Endodermal cell (in vitro differentiated cells): Measurements from ENCODE around the gene C5AR1. TPM values are rescaled to one million over a fixed set of nuclear protein-coding genes. Genes with fewer than 3 reads are reported as not detected.

ENCODE experiments used
- DNase-seq: peaks from one replicate; pipeline ENCODE4 v3.0.0-alpha.2; 2017
- H3K27ac ChIP-seq: 2 replicates; pipeline ENCODE4 v1.5.1; 2013; ENCODE audit warnings: mild to moderate bottlenecking, low read depth, low read length, moderate library complexity
- H3K27me3 ChIP-seq: 2 replicates; pipeline ENCODE4 v1.6.1; 2013; ENCODE audit warnings: mild to moderate bottlenecking, low read length, moderate library complexity; ENCODE audit not compliant: insufficient read depth, control insufficient read depth, poor library complexity, severe bottlenecking
- H3K36me3 ChIP-seq: 2 replicates; pipeline ENCODE4 v1.7.0; 2013; ENCODE audit warnings: mild to moderate bottlenecking, low read length, moderate library complexity; ENCODE audit not compliant: control insufficient read depth, insufficient read depth
- H3K4me1 ChIP-seq: one replicate; pipeline ENCODE4 v1.7.0; 2013; ENCODE audit warnings: low read length; ENCODE audit not compliant: control insufficient read depth, insufficient read depth
- H3K4me3 ChIP-seq: 2 replicates; pipeline ENCODE4 v1.5.1; 2013; ENCODE audit warnings: mild to moderate bottlenecking, low read length, moderate library complexity
- H3K9ac ChIP-seq: 2 replicates; pipeline ENCODE4 v1.6.1; 2013; ENCODE audit warnings: mild to moderate bottlenecking, low read length, moderate library complexity; ENCODE audit not compliant: poor library complexity, severe bottlenecking; ENCODE audit errors: extremely low read depth
- H3K9me3 ChIP-seq: 2 replicates; pipeline ENCODE4 v1.6.1; 2013; ENCODE audit warnings: mild to moderate bottlenecking, low read length, moderate library complexity; ENCODE audit not compliant: control insufficient read depth
- H3K27ac Mint-ChIP-seq: 2 replicates; pipeline ENCODE4 v1.8.0; 2020; ENCODE audit warnings: mixed read lengths
- H3K27me3 Mint-ChIP-seq: 2 replicates; pipeline ENCODE4 v1.8.0; 2021; ENCODE audit warnings: mild to moderate bottlenecking, mixed read lengths; ENCODE audit not compliant: insufficient read depth
- H3K36me3 Mint-ChIP-seq: 2 replicates; pipeline ENCODE4 v1.8.0; 2020; ENCODE audit warnings: low read depth, mixed read lengths
- H3K4me1 Mint-ChIP-seq: 2 replicates; pipeline ENCODE4 v1.8.0; 2020; ENCODE audit warnings: mixed read lengths
- H3K4me3 Mint-ChIP-seq: 2 replicates; pipeline ENCODE4 v1.8.0; 2020; ENCODE audit warnings: mild to moderate bottlenecking, moderate library complexity, mixed read lengths
- H3K9me3 Mint-ChIP-seq: 2 replicates; pipeline ENCODE4 v1.8.0; 2020; ENCODE audit warnings: mild to moderate bottlenecking, mixed read lengths
- CTCF ChIP-seq: fragments of 200-600 bp; sonication (generic); conservative IDR thresholded peaks from 2 replicates; pipeline ENCODE4 v1.5.0; 2021; ENCODE audit warnings: antibody characterized with exemption, mild to moderate bottlenecking
- WGBS, 2 experiments: methylation state at CpG; one replicate each; pipeline versions ENCODE4 v1.1.5 to v1.1.7; 2013; ENCODE audit warnings: missing lambda C conversion rate in 2 of 2, mixed read lengths in 1 of 2; ENCODE audit not compliant: insufficient coverage in 1 of 2, insufficient read length in 1 of 2; 5-methylcytosine and 5-hydroxymethylcytosine counted together
- total RNA-seq, 2 donors: library from RNA; stranded (reverse); fragmentation: NEBNext Ultra II Directional in 1 of 2; extraction: Animal tissue kit (Norgen Biotek cat#: 25700) in 1 of 2; gene quantifications; 2 replicates in 1 of 2; 3 replicates in 1 of 2; pipeline ENCODE4 v1.2.1, GENCODE V29; 2021

Gene C5AR1
- total RNA-seq, 2 donors from 2014 or later, result 0.48 TPM; not detected in 1

- Mint-ChIP-seq H3K4me1 (no peaks in the 10 kb centered on the region), H3K36me3 (peaks cover 95% of the 10 kb centered on the region), H3K9me3 (no peaks in the 10 kb centered on the region), H3K4me3 (no peak overlapping the region), H3K27me3 (no peaks in the 10 kb centered on the region), H3K27ac (no peak overlapping the region)
- Histone ChIP-seq H3K9me3 (no peaks in the 10 kb centered on the region), H3K27me3 (no peaks in the 10 kb centered on the region), H3K36me3 (peaks cover 89% of the 10 kb centered on the region), H3K4me1 (no peaks in the 10 kb centered on the region), H3K27ac (no peak overlapping the region), H3K9ac (no peak overlapping the region), H3K4me3 (no peak overlapping the region)
- 95 to 97% methylated on average over 28 of the region's 28 CpGs for WGBS, 2 experiments
- DNase-seq, result peak; percentile 85
- peak; percentile 71 for TF ChIP-seq CTCF
These were observed 48.4 kb downstream of the C5AR1 start for GRCh38 chr19:47357788-47358680.

- Mint-ChIP-seq H3K4me1 (no peaks in the 10 kb centered on the region), H3K27me3 (no peaks in the 10 kb centered on the region), H3K27ac (peak overlapping the region; percentile 44), H3K9me3 (no peaks in the 10 kb centered on the region), H3K36me3 (peaks cover 93% of the 10 kb centered on the region), H3K4me3 (no peak overlapping the region)
- Histone ChIP-seq H3K36me3 (peaks cover 88% of the 10 kb centered on the region), H3K27me3 (no peaks in the 10 kb centered on the region), H3K9ac (no peak overlapping the region), H3K27ac (no peak overlapping the region), H3K4me3 (no peak overlapping the region), H3K4me1 (no peaks in the 10 kb centered on the region), H3K9me3 (no peaks in the 10 kb centered on the region)
- DNase-seq, result no peak
- WGBS, 2 experiments, result 96 to 99% methylated on average over 6 of the region's 6 CpGs
- no peak for TF ChIP-seq CTCF
These were observed 49.3 kb downstream of the C5AR1 start for GRCh38 chr19:47358936-47359335.

- H3K4me1 Mint-ChIP-seq, result no peaks in the 10 kb centered on the region
- H3K27ac Mint-ChIP-seq, result no peak overlapping the region
- H3K36me3 Mint-ChIP-seq, result peaks cover 82% of the 10 kb centered on the region
- no peak overlapping the region for H3K4me3 ChIP-seq
- TF ChIP-seq CTCF, result no peak
- H3K27me3 ChIP-seq, result no peaks in the 10 kb centered on the region
- H3K9me3 Mint-ChIP-seq, result no peaks in the 10 kb centered on the region
- no peak overlapping the region for H3K9ac ChIP-seq
- no peaks in the 10 kb centered on the region for H3K9me3 ChIP-seq
- peaks cover 74% of the 10 kb centered on the region for H3K36me3 ChIP-seq
- H3K4me1 ChIP-seq, result no peaks in the 10 kb centered on the region
- H3K27me3 Mint-ChIP-seq, result no peaks in the 10 kb centered on the region
- 95% methylated on average over 8 to 21 of the region's 21 CpGs for WGBS, 2 experiments
- DNase-seq, result no peak
- no peak overlapping the region for H3K27ac ChIP-seq
- no peak overlapping the region for H3K4me3 Mint-ChIP-seq
These were observed 52.7 kb downstream of the C5AR1 start for GRCh38 chr19:47362321-47362720.
